Lower lobe of right lung (tissue), 2 donors: ENCODE data around the gene GALT. TPM values are rescaled to one million over a fixed set of nuclear protein-coding genes. Genes with fewer than 3 reads are reported as not detected.

ENCODE experiments used
- ATAC-seq, 2 donors: fragments of 200-7000 bp; cut with Tn5 transposase; one replicate each; pipeline ENCODE4 v1.9.1; 2020 to 2022; ENCODE audit warnings: mild to moderate bottlenecking in 2 of 2, moderate library complexity in 2 of 2
- DNase-seq: peaks from one replicate; pipeline ENCODE4 v3.0.0-alpha.2; 2020
- H3K27ac ChIP-seq: fragments of 200-600 bp; one replicate; pipeline ENCODE4 v1.8.0; 2022
- H3K27me3 ChIP-seq: fragments of 200-600 bp; one replicate; pipeline ENCODE4 v1.8.0; 2022; ENCODE audit warnings: low read depth
- H3K36me3 ChIP-seq: fragments of 200-600 bp; one replicate; pipeline ENCODE4 v1.8.0; 2022; ENCODE audit warnings: mild to moderate bottlenecking
- H3K4me1 ChIP-seq: fragments of 200-600 bp; one replicate; pipeline ENCODE4 v1.8.0; 2022
- H3K4me3 ChIP-seq: fragments of 200-600 bp; one replicate; pipeline ENCODE4 v1.8.0; 2022; ENCODE audit warnings: mild to moderate bottlenecking
- H3K9me3 ChIP-seq: fragments of 200-600 bp; one replicate; pipeline ENCODE4 v1.8.0; 2022
- CTCF ChIP-seq: fragments of 200-600 bp; IDR thresholded peaks from one replicate; pipeline ENCODE4 v1.8.0; 2022; ENCODE audit warnings: antibody characterized with exemption, mild to moderate bottlenecking
- intact Hi-C: fragments of 100-400 bp; cut with DNase I; formaldehyde crosslinking; loops from one replicate; pipeline ENCODE4 v1.11.0; 2022
- total RNA-seq: library from RNA; stranded (reverse); fragmentation: NEBNext Ultra II Directional; extraction: Animal tissue kit (Norgen Biotek cat#: 25700); gene quantifications from one replicate; pipeline ENCODE4 v1.2.1, GENCODE V29; 2021
- donor health status: DM: no; HTN: yes; CAD: no; lungs with severe emphysema.

GALT gene
- total RNA-seq, 1 donor from 2014 or later = 51.3 TPM

GRCh38 chr9:34659592-34660253, 13.2 kb downstream of the GALT start:
- Histone ChIP-seq H3K36me3 (peaks cover 23% of the 10 kb centered on the region), H3K4me1 (peaks cover 17% of the 10 kb centered on the region), H3K27me3 (no peaks in the 10 kb centered on the region), H3K27ac (no peak overlapping the region), H3K9me3 (no peaks in the 10 kb centered on the region), H3K4me3 (no peak overlapping the region)
- ATAC-seq (no peak), DNase-seq (no peak)
- TF ChIP-seq CTCF = no peak
- intact Hi-C loops = no loop called here

- intact Hi-C loops = no loop called here
Measured at GRCh38 chr9:34662526-34663302, 16.2 kb downstream of the GALT start, which contains the start of gene CCL27. CCL27 (minus strand) TSS chr9:34662657; CDS start chr9:34662633, 24 bp downstream.

GRCh38 chr9:34663303-34663605, 16.8 kb downstream of the GALT start:
- no peak overlapping the region for H3K4me3 ChIP-seq
- no peak for ATAC-seq
- DNase-seq = no peak
- H3K27me3 ChIP-seq = no peaks in the 10 kb centered on the region
- intact Hi-C loops = no loop called here
- H3K9me3 ChIP-seq = no peaks in the 10 kb centered on the region
- peaks cover 24% of the 10 kb centered on the region for H3K4me1 ChIP-seq
- no peak for TF ChIP-seq CTCF
- H3K27ac ChIP-seq = no peak overlapping the region
- H3K36me3 ChIP-seq = peaks cover 23% of the 10 kb centered on the region

More at GRCh38 chr9:34662526-34663302, 16.2 kb downstream of the GALT start, which contains the start of gene CCL27:
- H3K36me3 ChIP-seq = peaks cover 23% of the 10 kb centered on the region
- DNase-seq (no peak), ATAC-seq (no peak)
- no peak within 1 kb of the TSS for H3K4me3 ChIP-seq
- no peak within 1 kb of the TSS for H3K27ac ChIP-seq
- peaks cover 24% of the 10 kb centered on the region for H3K4me1 ChIP-seq
- H3K9me3 ChIP-seq = no peaks in the 10 kb centered on the region
- H3K27me3 ChIP-seq = no peaks in the 10 kb centered on the region
- no peak for TF ChIP-seq CTCF

- peak; percentile 63 to 64 for ATAC-seq
- Histone ChIP-seq H3K36me3 (peaks cover 21% of the 10 kb centered on the region), H3K27me3 (no peaks in the 10 kb centered on the region), H3K27ac (peak overlapping the region; percentile 98), H3K4me1 (peaks cover 24% of the 10 kb centered on the region), H3K9me3 (no peaks in the 10 kb centered on the region), H3K4me3 (peak overlapping the region; percentile 69)
- peak; percentile 69 for TF ChIP-seq CTCF
- intact Hi-C loops = no loop called here
- peak; percentile 79 for DNase-seq
Measured at GRCh38 chr9:34664281-34665066, 18.0 kb downstream of the GALT start.

- H3K4me3 ChIP-seq = peak overlapping the region; percentile 69
- intact Hi-C loops = no loop called here
- no peaks in the 10 kb centered on the region for H3K9me3 ChIP-seq
- no peak for TF ChIP-seq CTCF
- peaks cover 16% of the 10 kb centered on the region for H3K36me3 ChIP-seq
- ATAC-seq (peak; percentile 21), DNase-seq (no peak)
- H3K27ac ChIP-seq = peak overlapping the region; percentile 98
- no peaks in the 10 kb centered on the region for H3K27me3 ChIP-seq
- H3K4me1 ChIP-seq = peaks cover 24% of the 10 kb centered on the region
Measured at GRCh38 chr9:34665067-34665380, 18.5 kb downstream of the GALT start.
